ENCODE results near the gene KLHL29.

The KLHL29 gene

DNA sequence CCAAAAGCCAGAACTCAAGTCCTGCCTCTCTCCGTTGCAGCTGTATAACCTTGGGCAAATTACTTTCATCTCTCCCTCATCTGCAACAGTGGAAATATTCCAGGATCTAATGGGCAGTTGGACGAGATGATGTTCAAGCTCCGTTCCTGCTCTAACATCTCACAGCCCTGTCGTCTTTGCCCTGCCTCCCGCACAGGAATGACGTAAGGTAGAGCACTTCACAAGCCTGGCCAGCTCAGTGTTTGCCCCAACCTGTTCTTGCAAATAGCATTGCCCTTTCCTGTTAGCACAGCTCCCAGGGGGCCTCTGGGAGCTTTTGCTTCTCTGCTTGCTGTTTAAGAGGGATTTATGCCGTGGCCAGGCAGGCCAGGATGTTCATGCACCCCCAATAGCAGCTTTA, 107.9 kb downstream of the KLHL29 start:
- no peak overlapping the region for H3K4me3 ChIP-seq (ENCODE audit: low read depth, low read length)
- peak; percentile 34 for DNase-seq (ENCODE audit: low read depth)
- no peak for TF ChIP-seq MYC (IDR thresholded peaks at IDR 0.05; ENCODE audit: low read depth, low read length)
- no peak for TF ChIP-seq POLR2A (IDR thresholded peaks at IDR 0.05; ENCODE audit: extremely low read depth, insufficient read length)
- TF ChIP-seq CTCF (IDR thresholded peaks at IDR 0.05; ENCODE audit: low read depth, low read length), result no peak
- TF ChIP-seq, protein P1, sequence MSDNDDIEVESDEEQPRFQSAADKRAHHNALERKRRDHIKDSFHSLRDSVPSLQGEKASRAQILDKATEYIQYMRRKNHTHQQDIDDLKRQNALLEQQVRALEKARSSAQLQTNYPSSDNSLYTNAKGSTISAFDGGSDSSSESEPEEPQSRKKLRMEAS (IDR thresholded peaks at IDR 0.05; ENCODE audit: low read depth, low read length), result no peak

GRCh38 chr2:23493846-23494245, 108.9 kb downstream of the KLHL29 start:
- no peak overlapping the region for H3K4me3 ChIP-seq (ENCODE audit: low read depth, low read length)
- no peak for DNase-seq (ENCODE audit: low read depth)
- TF ChIP-seq MYC (IDR thresholded peaks at IDR 0.05; ENCODE audit: low read depth, low read length), result no peak
- TF ChIP-seq POLR2A (IDR thresholded peaks at IDR 0.05; ENCODE audit: extremely low read depth, insufficient read length), result no peak
- TF ChIP-seq, protein P1 (IDR thresholded peaks at IDR 0.05; ENCODE audit: low read depth, low read length), result no peak
- no peak for TF ChIP-seq CTCF (IDR thresholded peaks at IDR 0.05; ENCODE audit: low read depth, low read length)

GRCh38 chr2:23494286-23494685, 109.3 kb downstream of the KLHL29 start:
- no peak overlapping the region for H3K4me3 ChIP-seq (ENCODE audit: low read depth, low read length)
- no peak for DNase-seq (ENCODE audit: low read depth)
- TF ChIP-seq CTCF (IDR thresholded peaks at IDR 0.05; ENCODE audit: low read depth, low read length), result no peak
- TF ChIP-seq, protein P1 (IDR thresholded peaks at IDR 0.05; ENCODE audit: low read depth, low read length), result no peak
- TF ChIP-seq POLR2A (IDR thresholded peaks at IDR 0.05; ENCODE audit: extremely low read depth, insufficient read length), result no peak
- TF ChIP-seq MYC (IDR thresholded peaks at IDR 0.05; ENCODE audit: low read depth, low read length), result no peak

DNA sequence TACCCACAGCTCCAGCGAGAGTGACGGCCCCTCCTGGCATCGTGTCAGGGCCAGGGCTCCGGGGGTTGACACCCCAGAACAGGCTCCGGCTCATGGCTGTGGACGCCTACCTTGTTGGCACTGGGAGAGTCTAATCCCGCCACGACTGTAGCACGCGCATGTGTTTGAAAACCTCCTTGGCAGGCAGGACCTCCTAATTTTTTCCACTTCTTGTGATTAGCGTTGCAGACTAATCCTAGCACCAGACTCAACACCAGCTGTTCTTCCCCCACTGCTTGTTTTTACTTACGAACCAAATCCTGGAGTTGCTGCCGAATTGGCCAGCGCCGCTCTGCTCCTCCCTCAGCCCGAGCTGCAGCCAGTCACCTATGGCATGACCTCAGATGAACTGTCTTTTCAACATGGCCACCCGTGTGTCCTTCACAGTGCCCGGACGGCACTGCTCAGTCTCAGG, 110.7 kb downstream of the KLHL29 start:
- H3K4me3 ChIP-seq (ENCODE audit: low read depth, low read length), result no peak overlapping the region
- DNase-seq (ENCODE audit: low read depth), result no peak
- TF ChIP-seq MYC (IDR thresholded peaks at IDR 0.05; ENCODE audit: low read depth, low read length) (no peak), POLR2A (IDR thresholded peaks at IDR 0.05; ENCODE audit: extremely low read depth, insufficient read length) (no peak), CTCF (IDR thresholded peaks at IDR 0.05; ENCODE audit: low read depth, low read length) (no peak)
- TF ChIP-seq, protein P1 (IDR thresholded peaks at IDR 0.05; ENCODE audit: low read depth, low read length), result no peak

GRCh38 chr2:23496456-23496855, 111.5 kb downstream of the KLHL29 start:
- DNase-seq (ENCODE audit: low read depth), result no peak

More at GRCh38 chr2:23496456-23496855, 111.5 kb downstream of the KLHL29 start:
- H3K4me3 ChIP-seq (ENCODE audit: low read depth, low read length), result no peak overlapping the region
- TF ChIP-seq, protein P1 (IDR thresholded peaks at IDR 0.05; ENCODE audit: low read depth, low read length), result no peak
- TF ChIP-seq POLR2A (IDR thresholded peaks at IDR 0.05; ENCODE audit: extremely low read depth, insufficient read length), result no peak
- no peak for TF ChIP-seq MYC (IDR thresholded peaks at IDR 0.05; ENCODE audit: low read depth, low read length)
- TF ChIP-seq CTCF (IDR thresholded peaks at IDR 0.05; ENCODE audit: low read depth, low read length), result no peak

Measured in NB4 (cell line).